Stimulated activated CD4-positive, alpha-beta T cell treated with anti-CD3 and anti-CD28 coated beads, Interleukin-2, amount 100 ng/mL, for 48 hours (primary cell): ENCODE data around the gene METTL1.
A peak's percentile ranks its signal among the peaks of the same experiment; 100 is the strongest.
"Not testable (repeated sequence)": the region's sequence is repeated elsewhere in the genome, so short reads cannot be mapped to it uniquely, and the experiment has no call there.

ENCODE experiments used
- DNase-seq, 2 donors: peaks; one replicate each; pipeline ENCODE4 v3.0.0-alpha.2; 2020

METTL1 gene

GRCh38 chr12:57796996-57797395 is 25.1 kb upstream of the METTL1 start:
- DNase-seq = no peak

- no peak for DNase-seq
Measured at GRCh38 chr12:57795354-57795753, 23.4 kb upstream of the METTL1 start.

- DNase-seq = no peak
Measured at GRCh38 chr12:57793920-57794319, 22.0 kb upstream of the METTL1 start.

- DNase-seq = no peak
Measured at GRCh38 chr12:57783861-57784260, 12.0 kb upstream of the METTL1 start.

GRCh38 chr12:57783466-57783801 is 11.5 kb upstream of the METTL1 start:
- no peak for DNase-seq

DNA sequence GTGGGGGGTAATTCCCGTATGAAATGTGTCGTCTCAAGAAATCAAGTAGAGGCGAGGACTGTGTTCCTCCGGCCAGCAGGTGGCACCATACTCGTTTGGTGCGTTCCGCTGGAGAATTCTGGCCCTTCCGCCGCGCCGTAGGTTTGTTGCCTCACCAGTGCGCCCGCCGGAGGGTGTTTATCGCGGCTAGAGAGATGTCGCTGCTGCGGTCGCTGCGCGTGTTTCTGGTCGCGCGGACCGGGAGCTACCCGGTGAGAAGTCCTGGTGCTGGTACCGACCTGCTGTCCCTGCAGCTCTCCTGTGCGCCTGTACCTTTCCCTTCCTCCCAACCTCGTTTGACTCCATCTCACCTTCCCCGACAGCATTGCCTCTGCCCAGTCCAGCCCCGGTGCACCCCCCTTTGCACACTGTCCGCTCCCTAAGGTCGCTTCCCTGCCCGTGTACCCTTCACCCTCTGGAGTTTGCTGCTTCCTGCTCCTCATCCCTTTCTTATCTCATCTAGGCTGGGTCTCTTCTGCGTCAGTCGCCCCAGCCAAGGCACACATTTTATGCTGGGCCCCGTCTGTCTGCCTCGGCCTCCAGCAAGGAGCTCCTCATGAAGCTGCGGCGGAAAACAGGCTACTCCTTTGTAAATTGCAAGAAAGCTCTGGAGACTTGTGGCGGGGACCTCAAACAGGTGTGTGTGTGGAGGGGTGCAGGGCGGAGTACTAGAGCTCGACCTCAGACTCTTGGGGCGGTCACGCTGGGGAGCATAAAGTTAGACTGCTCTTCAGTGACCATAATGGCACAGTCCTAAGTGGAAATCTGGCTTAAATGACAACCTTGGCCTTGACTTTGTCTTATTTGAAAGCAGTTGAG is 10.9 kb upstream of the METTL1 start, which contains the start of gene TSFM:
TSS of gene TSFM (plus strand) at position 180 of the 858 bp plus-strand sequence. CDS start at position 195, 15 bp downstream.
- peak; percentile 97 to 98 for DNase-seq

DNA sequence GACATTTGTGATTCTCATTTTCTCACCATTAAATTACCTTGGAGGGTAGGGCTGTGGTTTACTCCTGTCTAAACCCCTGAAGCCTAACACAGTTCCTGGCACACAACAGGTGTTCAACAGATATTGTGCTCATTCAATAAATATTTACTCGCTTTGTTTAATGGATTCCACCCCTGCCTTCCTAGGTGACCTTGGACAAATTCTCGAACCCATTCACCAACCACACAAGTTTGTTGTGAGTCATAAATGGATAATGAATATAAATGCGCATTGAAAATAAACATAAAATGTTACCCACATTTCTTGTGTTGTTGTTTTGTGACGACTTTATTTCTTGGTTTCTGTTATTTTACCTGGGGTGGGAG is 10.3 kb upstream of the METTL1 start:
- DNase-seq = no peak

- no peak for DNase-seq
Measured at GRCh38 chr12:57781801-57782200, 9.9 kb upstream of the METTL1 start.

DNA sequence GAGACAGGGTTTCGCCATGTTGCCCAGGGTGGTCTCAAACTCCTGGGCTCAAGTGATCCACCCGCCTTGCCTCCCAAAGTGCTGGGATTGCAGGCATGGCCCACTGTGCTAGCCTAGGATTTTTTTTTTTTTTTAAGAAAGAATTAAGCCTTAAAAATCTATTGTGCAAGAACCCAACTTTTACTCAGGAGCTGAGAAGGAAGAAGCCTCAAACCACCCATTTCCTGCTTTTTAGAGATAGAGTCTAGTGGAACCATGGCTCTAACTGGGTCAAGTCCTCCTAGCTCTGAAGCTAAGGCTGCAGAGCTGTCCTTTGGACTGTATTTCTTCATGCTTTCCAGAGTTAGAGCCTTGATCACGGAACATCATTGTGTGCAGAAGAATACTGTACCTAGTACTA is 9.3 kb upstream of the METTL1 start:
- DNase-seq = no peak

DNA sequence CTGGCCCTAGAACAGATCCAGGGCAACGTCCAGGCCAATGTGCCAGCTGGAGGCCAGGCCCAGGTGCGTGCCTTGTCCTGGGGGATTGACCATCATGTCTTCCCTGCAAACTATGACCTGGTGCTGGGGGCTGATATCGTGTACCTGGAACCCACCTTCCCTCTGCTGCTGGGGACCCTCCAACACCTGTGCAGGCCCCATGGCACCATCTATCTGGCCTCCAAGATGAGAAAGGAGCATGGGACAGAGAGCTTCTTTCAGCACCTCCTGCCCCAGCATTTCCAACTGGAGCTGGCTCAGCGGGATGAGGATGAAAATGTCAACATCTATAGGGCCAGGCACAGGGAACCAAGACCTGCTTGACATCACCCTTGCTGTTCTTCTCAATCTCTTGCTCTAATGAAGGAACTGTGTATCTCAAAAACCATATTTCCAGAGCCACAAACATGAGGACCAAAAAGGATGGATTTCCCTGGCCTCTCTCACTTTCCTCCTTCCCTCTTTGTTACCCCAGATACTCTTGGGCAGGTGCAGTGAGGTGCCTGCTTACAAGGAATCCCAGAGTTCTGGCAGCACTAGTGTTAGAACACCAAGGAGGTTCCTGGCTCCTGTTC is 8.5 kb upstream of the METTL1 start:
- no peak for DNase-seq

GRCh38 chr12:57779736-57780135 is 7.8 kb upstream of the METTL1 start:
- no peak for DNase-seq

- no peak for DNase-seq
Measured at GRCh38 chr12:57777911-57778310, 6.0 kb upstream of the METTL1 start.

DNA sequence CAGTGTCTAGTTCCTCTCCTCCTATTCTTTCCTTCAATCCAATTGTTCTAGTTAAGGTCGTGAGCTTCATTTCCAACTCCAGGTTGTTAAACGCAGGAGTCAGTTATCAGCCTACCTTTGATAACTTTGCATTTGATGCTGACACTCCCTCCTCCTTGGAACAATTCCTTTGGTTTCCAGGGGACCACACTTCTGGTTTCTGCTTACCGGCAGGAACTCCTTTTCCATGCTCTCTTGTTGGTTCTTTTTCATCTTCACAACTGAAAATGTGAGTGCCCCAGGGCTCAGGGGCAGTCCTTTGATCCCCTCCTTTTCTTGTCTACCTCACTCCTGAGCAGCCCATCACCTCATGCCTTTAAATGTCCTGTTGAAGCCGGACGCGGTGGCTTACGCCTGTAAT is 5.5 kb upstream of the METTL1 start:
- no peak for DNase-seq

DNA sequence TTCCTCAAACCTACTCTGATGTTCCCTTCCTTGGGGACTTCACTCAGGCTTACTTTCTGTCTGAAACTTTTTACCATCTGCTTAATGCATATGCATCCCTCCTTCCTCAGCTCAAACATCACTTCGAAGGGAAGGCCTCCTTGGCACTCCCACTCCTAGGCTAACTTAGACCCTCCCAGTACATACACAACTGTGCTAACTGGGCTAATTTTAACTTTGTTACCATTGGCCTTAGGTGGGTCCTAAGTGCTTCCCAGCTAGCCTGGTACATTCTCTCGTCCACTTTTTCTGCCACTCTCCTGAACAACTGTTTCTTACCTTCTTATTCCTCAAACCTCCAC is 4.3 kb upstream of the METTL1 start:
- DNase-seq = no peak

DNA sequence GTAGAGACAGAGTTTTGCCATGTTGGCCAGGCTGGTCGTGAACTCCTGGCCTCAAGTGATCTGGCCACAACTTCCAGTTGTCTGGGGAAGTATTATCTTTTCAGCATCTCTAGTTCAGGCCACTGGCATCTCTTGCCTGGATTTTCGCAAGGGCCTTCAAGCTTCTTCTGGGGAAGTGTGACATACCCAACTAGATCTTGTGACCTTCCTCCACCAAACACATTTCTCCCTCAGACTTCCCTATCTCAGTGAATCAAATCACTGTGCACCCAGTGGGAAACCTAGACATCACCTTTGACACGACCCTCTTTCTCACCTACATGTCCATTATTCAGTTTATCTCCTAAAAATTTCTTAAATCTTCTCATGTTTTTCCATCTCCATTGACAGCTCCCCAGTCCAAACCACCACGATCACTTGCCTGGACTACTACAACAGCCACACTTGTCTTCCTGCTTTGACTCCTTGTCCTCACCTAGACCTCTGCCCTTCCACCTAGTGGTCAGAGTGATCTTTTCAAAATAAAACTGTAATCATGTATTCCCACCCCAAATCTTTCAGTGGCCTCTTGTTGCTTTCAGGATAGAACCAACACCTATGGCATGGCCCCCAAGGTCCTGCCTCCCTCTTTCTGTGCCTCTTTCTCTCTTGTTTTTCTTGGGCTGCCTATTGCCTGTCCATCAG is 3.8 kb upstream of the METTL1 start:
- DNase-seq = no peak

GRCh38 chr12:57775044-57775443 is 3.1 kb upstream of the METTL1 start:
- DNase-seq = no peak

GRCh38 chr12:57774634-57775033 is 2.7 kb upstream of the METTL1 start:
- DNase-seq = not testable (repeated sequence)

GRCh38 chr12:57772429-57773322 is 771 bp upstream of the METTL1 start, which contains the start of gene EEF1AKMT3:
EEF1AKMT3 (plus strand) TSS chr12:57772614; CDS start chr12:57772725, 111 bp downstream.
- peak in 1 of 2 donors; percentile 44 for DNase-seq

GRCh38 chr12:57771236-57771872 is 551 bp downstream of the METTL1 start:
- DNase-seq = peak; percentile 81 to 86

DNA sequence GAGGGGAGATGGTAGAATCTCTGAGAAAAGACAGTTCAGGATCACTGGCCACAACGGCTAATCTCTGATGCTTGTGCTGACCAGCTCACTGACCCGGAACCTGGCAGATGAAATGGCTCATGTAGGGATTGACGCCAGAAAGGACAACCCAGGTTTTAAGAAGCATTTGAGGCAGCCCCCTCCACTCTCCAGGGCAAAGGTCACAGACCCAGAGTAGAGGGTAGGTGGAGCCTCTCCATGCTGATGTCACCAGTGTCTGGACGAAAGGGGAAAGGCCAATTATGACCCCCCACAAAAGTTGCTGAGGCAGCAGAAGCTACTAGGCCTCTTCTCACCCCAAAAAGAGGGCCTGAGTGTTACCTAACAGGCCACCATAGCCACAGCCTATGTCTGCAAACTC is 1.2 kb downstream of the METTL1 start:
- no peak for DNase-seq

GRCh38 chr12:57769594-57769993 is 2.3 kb downstream of the METTL1 start:
- DNase-seq = no peak

- DNase-seq = no peak
Measured at GRCh38 chr12:57767876-57768275, 4.0 kb downstream of the METTL1 start.
